NCI-H524 treated with DMSO at 0.1 percent for 48 hours (cell line): ENCODE measurements around the gene HMHB1.

Source experiments
- DNase-seq: peaks from one replicate; lab custom pipeline; 2025; lab: John Stamatoyannopoulos, UW

HMHB1 gene

DNA sequence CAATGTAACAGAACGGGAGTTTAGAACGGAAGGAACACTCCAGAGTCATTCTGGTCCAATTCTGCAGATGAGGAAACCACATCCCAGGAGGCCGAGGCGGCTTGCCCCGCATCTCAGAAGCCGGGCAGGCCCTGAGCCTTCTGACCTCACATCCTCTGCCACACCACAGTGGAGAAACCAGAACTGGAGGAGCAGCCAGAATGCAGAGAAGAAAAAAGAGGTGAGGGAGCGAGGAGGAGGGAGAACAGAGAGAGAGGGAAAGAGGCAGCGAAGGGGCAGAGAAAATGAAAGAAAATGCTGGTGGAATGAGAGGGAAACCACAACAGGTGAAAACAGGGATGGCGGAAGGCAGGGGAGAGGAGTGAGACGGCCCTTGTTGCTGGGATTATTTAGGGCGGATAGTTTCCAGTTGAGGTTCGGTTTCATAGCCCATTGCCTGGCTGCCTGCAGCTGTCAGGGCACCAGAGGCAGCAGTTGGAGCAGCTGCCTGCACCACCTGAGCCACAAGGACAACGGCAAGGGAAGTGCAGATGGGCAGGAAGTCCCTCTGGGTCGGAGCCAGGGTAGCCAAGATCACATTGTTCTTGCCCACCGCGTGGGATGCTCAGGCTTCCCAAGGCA is at the start of gene HMHB1:
TSS of gene HMHB1 (plus strand) at position 77 of the 621 bp plus-strand sequence.
- peak; percentile 83 for DNase-seq

DNA sequence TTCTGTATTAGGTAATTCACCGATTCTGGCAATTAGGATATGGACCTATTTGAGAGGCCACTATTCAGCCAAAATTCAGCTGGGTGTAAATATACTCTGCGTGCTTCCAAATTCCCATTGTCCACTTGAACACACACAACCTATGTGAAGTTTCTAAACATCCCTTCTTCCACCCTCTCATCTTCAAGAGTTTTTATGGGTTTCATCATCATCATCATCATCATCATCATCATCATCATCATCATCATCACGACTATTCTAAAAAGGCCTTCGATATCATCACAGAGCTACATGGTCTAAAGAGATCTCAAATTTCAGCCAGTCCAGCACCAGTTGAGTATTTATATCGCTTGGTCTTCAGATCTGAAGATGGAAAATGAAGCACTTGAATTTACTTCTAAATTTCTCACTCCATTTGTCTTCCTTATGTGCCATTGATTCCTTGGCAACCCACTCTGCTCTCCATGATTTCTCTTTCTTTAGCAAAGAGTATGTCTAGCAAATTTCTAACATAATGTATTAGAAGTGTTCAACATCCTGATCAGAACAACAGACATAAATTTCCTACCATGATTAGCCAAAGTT is 49.2 kb upstream of the HMHB1 start:
- DNase-seq: no peak

DNA sequence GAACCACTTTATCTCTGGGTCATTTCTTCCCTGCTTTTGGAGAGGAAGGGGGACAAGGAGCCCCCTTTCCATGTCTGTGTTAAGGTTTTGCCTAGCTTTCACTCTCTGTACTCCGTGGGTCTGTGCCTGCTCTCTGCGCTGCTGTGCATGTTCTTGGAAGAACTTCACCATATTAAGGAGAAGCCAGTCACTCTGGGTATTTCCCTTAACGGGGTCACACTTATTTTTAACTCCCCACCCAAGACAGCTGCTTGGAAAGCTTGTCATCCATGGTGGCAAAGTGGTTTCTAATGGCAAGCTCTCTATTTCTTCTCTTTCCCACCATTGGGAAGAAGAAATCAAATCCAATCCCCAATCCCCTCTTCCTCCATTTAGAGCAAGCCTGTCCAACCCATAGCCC is 44.8 kb upstream of the HMHB1 start:
- DNase-seq: no peak

DNA sequence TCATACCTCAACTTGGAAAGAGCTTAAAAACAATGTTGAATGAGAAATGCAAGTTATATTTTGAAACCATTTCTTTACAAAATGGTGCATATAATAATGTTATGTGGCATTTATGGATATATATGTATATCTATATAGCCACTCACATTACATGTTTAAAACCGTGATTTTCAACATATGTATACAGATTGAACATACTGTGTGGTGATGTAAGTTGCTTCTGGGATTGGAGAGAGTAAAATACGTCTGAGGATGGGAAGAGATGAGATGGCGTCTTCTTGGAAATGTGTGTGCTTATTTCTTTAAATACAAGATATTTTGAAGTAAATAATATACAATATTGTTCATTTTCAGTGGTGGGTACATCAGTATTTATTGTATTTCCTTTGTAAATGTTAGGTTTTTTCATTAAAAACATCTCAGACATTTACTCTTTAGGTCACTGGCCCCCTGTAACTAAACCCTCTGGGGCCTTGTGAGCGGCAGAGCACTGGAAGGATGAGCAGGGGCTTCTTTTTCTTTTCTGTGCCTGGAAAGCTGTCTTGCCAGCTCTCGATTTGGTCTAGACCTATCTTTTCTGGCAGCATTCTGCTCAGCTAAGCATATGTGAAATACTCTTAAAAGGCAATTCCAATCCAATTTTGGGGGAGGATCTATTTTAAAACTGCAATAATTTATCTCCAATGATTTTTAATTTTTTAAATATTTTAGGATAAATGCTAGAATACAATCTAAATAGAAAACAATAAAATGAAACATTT is 42.8 kb upstream of the HMHB1 start:
- no peak for DNase-seq

DNA sequence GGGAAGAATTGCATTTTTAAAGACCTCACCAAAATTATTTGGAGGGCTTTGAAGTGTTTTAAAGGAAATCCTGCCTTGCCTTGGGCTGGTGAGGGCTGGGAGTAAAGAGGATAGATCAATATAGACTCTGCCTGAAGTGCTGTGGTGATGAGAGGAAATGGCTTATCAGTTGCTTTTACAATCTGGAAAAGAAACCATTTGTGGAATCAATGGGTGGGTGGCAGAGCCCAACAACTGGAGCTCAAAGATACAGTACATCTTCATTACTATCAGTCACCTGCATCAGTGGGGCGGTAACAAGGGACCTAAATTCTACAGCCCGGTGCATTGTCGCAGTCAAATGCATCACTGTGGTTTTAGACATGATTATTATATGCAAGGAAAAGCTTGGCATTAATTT is 41.5 kb upstream of the HMHB1 start:
- no peak for DNase-seq

DNA sequence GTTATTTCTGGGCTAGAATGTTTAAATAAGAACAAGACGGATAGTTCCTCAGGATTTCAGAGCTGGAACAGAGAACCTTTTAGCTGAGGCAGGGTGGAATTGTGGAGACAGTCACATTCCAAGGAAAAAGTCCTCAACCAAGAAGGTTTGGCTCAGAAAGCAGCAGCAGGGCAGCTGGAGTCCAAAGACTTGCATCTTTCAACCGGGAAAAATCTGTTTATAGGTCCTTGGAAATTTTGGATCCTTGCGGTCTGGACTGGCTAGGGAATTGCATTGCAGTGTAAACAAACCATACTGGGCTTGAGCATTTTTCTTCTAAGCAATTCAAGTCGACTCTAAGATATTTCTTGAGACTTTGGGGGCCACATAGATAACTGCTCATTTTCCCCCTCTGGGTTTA is 40.8 kb upstream of the HMHB1 start:
- no peak for DNase-seq

DNA sequence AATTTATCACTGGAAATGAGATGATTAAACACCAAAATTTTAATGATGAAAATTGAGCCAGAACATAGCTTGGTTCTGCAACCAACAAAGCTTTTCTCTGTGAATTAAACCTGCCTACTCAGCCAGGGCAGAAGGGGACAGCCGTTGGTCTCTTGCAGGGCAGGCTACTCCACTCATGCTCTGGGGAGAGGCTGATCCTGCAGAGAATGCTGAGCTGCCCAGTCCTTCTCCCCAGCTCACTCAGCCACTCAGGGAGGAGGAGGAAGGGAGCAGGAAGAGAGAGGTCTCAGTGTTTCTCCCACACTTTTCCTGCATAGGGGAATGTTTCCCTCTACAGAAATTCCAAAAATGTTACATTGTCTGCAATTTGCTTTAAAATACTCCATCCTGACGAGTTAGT is 40.4 kb upstream of the HMHB1 start:
- no peak for DNase-seq

DNA sequence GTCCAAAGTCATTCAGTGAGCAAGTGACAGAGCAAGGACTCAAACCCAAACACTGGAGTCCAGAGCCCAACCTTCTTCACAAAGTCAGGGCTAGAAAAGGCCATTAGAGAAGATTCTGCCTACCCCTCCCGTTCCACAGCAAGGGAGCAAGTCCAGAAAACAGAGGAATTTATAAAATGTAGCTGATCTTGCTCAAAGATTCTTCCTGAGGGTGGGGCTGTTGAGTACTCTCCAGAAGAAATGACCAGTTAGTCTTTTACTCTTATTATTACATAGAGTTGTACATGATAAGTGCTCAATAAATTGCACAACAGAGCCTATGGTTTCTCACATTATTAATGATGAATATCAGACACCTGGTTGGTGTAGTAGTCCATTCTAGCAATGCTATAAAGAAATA is 39.3 kb upstream of the HMHB1 start:
- DNase-seq: no peak

DNA sequence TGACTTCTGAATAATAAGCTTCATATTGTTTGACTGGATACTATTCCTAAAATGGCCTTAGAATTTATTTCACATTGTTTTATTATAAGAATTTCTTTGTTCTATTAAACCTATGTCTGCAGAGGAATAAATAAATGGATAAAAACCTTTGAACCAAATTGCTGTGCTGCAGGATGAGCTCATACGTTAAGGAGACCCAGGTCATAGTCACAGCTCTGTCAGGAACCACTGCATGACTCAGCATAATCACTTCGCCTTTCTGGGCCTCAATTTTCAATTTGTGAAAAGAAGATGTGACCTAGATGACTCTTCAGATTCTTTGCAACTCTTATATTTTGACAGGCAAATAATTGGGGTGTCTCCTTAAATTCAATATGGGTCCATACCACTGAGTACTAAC is 36.7 kb upstream of the HMHB1 start:
- DNase-seq: no peak

DNA sequence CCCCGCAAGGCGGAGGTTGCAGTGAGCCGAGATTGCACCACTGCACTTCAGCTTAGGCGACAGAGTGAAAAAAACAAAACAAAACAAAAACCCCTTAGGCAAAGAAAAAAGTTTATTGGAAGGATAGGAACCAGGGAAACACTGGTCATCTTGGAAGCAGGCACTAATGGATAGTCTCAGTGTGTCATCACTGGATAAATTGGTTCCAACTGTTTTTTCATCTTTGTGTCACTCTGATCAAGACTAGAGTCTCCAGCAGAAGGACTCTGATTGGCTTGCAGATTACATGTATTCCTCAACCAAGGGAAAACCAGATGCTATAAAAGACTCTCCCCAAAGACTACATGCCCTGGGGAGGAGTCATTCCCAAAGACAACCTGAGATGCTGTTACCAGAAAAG is 35.0 kb upstream of the HMHB1 start:
- no peak for DNase-seq

DNA sequence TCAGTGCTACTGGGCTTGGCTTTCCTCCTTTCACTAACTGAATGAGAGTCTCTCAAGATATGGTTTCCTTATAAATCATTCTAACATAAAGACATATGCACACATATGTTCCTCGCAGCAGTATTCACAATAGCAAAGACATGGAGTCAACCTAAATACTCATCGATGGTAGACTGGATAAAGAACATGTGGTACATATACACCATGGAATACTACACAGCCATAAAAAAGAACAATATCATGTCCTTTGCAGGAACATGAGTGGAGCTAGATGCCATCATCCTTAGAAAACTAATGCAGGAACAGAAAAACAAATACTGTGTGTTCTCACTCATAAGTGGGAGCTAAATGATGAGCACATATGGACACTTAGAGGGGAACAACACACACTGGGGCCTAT is 32.5 kb upstream of the HMHB1 start:
- DNase-seq: no peak

DNA sequence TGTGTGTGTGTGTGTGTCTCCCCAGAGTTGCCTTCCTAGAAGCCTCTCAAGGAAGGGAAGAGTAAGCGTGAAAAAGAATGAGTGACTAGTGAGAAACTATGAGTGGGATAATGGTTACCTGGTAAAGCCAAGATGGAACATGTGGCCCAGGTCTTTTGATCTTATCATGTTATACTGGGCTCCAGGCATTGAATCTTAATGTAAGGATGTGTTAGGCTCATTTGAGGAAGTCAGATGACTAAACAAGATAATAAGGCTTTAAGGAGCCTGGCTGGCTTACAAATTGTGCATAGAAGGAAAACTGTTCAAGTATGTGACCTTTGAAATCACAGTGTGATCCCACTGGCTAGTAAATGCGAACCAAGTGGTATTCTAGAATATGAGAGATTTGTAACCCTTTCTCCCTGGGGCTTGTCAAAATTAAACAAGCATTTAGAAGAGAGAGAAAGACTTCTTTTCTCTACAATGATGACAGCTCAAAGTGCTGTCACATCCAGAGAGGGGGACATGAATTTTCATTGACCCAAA is 29.9 kb upstream of the HMHB1 start:
- DNase-seq: no peak

DNA sequence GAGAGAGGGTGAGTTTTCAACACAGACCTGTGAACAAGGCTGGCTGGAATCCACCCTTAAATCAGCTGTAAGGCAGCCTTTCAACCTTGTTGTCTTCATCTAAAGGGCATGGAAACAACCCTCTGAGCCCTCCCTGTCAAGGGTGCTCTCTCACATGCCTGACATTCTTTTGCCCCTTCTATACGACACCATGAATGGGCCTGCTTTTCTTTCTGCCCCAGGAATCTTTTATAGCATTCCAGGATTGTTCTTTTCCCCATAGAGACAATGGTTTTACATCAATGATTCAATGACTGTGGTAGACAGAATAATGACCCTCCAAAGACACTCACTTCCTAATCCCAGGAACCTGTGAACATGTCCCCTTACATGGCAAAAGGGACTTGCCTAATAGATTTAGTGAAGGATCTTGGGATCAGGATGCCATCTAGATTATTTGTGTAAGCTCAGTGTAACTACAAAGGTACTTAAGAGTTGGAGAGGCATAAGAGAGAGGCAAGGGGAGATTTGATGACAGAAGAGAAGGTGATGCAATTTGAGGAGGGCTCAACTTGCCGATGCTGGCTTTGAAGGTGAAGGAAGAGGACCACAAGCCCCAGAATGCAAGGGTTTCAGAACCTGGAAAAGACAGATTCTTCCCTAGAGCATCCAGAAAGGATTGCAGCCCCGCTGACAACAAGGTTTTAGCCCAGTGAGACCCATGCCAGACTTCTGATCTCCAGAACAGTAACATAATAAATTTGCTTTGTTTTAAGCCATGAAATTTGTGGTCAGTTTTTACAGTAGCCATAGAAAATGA is 29.2 kb upstream of the HMHB1 start:
- DNase-seq: no peak

DNA sequence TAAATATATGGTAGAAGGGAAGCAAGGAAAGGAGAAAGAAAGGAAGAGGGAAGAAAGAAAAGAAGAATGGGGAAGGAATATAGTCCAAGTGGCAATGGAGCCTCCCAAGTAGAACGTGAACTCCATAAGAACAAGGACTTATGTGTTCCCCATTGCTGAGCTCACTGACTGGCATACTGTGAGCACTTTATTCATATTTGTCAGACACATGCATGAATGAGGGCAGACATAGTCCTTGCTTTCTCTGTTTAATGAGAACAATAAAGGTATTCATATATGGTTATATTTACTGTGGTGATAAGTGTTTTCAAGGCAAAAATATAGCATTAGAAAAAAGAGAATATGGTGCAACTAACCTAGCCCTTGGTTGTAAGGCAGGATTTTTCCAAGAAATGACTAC is 23.6 kb upstream of the HMHB1 start:
- DNase-seq: no peak

DNA sequence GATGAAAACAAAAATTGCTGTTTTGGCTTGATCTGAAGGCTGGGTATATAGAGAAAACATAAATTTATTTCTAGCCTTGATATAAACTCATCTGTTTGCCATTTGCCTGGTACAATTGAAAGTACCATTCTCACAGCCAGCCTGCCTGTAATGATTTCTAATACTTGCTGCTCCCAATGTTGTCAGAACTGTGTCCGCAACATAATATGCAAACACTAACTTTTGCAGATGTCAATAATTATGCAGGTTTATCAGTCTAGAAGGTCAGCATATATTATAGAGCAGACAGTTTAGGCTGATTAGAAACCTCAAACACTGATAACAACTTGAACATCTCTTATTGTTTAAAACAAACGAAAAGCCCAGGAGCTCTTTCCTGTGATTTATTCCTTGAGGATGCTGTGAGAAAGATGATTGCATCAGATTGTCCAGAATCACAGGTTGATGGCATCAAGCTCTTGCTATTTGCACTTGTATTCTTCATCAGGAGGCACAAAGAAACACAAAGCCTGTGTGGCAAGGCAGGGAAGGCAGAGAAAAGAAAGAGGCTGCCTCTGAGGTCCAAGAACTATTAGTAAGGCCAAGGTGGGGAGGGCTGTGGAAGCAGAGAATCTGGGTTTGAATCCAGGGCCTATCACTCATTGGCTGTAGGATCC is 21.4 kb upstream of the HMHB1 start:
- DNase-seq: no peak

DNA sequence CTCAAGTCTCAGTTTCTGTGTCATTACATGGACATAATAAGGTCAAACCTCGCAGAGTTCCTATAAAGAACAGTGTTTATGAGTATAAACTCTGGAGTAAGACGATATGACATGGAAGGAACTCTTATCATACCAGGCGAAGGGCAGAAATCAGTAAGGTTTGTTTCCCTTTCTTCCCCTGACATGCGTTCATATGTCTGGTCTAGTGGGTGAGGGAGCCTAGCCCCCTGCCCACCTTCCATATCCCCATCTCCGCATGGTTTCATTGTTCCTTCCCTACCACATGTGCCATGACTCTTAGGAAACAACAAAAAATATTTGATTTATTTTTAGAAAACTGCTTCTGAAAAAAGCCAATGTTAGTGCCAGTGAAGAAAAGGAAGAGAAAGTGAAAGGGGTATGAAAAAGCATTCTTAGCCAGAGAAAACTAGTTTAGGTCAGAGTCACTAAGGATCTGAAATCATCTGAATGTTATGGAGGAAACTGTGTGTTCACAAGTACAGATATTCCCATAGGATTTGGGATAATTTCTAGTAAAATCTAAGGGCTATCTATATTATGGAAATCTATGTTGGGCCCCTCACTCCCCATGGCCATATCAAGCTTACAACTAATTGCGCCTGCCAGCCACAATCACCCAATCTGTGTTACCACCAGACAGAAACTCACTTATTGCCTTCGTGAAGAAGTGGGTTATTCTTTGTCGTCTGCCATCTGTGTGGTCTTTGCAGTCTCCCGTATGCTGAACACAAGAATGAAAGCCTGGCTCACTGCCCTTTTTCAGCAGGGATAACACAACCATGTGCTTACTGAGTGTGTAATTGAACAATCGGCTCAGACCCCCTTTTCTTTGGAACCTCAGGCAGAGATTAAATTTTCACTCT is 19.9 kb upstream of the HMHB1 start:
- peak; percentile 10 for DNase-seq

DNA sequence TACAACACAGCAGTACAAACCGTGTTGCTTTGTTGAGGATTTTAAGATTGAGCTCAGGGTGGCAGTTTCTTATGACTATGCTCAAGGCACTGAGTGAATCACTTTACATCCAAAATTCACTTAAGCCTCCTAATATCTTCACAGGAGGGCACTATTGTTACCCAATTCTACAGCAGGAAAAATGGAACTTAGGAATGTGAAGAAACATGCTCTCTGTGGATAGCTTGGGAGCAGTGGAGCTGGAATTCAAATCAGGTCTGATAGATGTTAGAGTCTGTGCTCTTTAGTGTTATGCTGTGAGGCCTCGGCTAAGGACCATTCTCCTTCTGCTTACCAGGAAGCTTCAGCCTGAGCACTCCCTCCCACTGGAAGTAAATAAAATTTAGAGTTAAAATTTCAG is 18.7 kb upstream of the HMHB1 start:
- DNase-seq: no peak

DNA sequence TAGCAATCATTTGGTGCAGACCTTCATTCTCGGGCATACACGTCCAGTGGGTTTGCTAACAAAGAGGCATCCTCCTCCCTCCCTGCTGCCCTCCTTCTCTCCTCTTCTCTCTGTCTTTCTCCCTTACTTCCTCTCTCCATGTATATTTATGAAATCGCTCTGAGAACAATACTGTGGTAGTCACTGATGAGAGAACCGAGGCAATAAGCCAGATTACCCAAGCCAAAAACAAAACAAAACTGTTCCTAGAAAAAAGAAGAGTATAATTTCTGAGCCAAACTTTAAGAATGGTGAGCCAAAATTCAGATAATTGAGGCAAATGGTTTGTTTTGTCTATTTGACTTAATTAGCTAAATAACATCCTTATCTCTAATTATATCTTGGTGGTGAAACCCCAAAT is 15.8 kb upstream of the HMHB1 start:
- no peak for DNase-seq

DNA sequence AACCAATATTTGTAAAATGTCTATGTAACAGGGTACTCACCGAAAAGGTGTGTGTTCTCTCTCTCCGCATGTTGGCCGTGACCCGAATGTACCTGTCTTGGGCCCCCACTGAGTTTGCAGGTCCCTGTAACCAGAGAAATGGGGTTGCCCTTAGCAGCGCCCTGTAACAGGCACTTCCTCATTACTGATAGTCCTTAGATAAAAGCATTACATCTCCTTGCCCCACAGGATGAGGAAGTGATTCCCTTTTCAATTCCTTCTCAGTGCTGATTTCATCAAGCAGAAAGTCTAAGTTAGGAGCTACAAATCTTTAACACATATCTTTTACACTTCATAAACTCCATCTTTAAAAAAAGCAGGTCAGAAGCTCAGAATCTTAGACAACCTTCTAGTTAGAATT is 15.2 kb upstream of the HMHB1 start:
- no peak for DNase-seq

DNA sequence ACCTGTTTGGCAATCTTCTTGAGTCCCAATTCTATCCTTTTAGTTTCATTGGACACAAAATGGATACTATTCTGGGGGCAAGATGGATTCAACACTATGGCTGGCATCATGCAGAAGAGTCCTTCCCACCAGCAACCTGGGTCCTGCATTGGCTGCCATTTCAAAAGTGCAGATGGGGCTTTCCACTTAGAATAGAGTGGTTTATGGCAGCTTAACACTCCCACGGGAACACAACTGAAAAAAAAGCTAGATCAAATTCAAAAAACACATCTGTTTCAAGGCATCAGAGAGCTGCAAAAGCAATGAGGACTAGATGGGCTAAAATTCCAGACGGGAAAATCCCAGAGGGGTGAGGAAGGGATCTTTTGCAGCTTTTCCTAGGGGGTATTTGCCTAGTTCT is 11.2 kb upstream of the HMHB1 start:
- DNase-seq: peak; percentile 95
